Measurements from ENCODE around the gene UGT1A5.

UGT1A5 gene

GRCh38 chr2:233810385-233810784 is 97.7 kb downstream of the UGT1A5 start:
- DNase-seq (ENCODE audit: low read depth in 2 of 2) = no peak

GRCh38 chr2:233811087-233811486 is 98.4 kb downstream of the UGT1A5 start:
- no peak for DNase-seq (ENCODE audit: low read depth in 2 of 2)

- no peak for DNase-seq (ENCODE audit: low read depth in 2 of 2)
These were observed 99.0 kb downstream of the UGT1A5 start for GRCh38 chr2:233811732-233812131.

GRCh38 chr2:233813236-233814055 is 100.7 kb downstream of the UGT1A5 start:
- DNase-seq (ENCODE audit: low read depth in 2 of 2) = no peak

- no peak for DNase-seq (ENCODE audit: low read depth in 2 of 2)
These were observed 101.5 kb downstream of the UGT1A5 start for GRCh38 chr2:233814056-233814835.

GRCh38 chr2:233815861-233816260 is 103.2 kb downstream of the UGT1A5 start:
- no peak for DNase-seq (ENCODE audit: low read depth in 2 of 2)

GRCh38 chr2:233816334-233816733 is 103.6 kb downstream of the UGT1A5 start:
- no peak for DNase-seq (ENCODE audit: low read depth in 2 of 2)

- no peak for DNase-seq (ENCODE audit: low read depth in 2 of 2)
These were observed 104.1 kb downstream of the UGT1A5 start for GRCh38 chr2:233816771-233817170.

- DNase-seq (ENCODE audit: low read depth in 2 of 2) = no peak
These were observed 104.7 kb downstream of the UGT1A5 start for GRCh38 chr2:233817361-233817911.

- no peak for DNase-seq (ENCODE audit: low read depth in 2 of 2)
These were observed 105.4 kb downstream of the UGT1A5 start for GRCh38 chr2:233817995-233818638.

- no peak for DNase-seq (ENCODE audit: low read depth in 2 of 2)
These were observed 106.2 kb downstream of the UGT1A5 start for GRCh38 chr2:233818639-233819621.

- no peak for DNase-seq (ENCODE audit: low read depth in 2 of 2)
These were observed 107.4 kb downstream of the UGT1A5 start for GRCh38 chr2:233819884-233820773.

- DNase-seq (ENCODE audit: low read depth in 2 of 2) = no peak
These were observed 108.0 kb downstream of the UGT1A5 start for GRCh38 chr2:233820774-233821105.

GRCh38 chr2:233821196-233821595 is 108.5 kb downstream of the UGT1A5 start:
- DNase-seq (ENCODE audit: low read depth in 2 of 2) = no peak

GRCh38 chr2:233821709-233822100 is 109.0 kb downstream of the UGT1A5 start:
- DNase-seq (ENCODE audit: low read depth in 2 of 2) = no peak

- no peak for DNase-seq (ENCODE audit: low read depth in 2 of 2)
These were observed 109.5 kb downstream of the UGT1A5 start for GRCh38 chr2:233822101-233822771.

All from stimulated activated CD4-positive, alpha-beta T cell treated with anti-CD3 and anti-CD28 coated beads, Interleukin-12 subunit alpha, Interleukin-12 subunit beta, amount 100 ng/mL, for 24 hours (primary cell).